K562 (cell line): ENCODE measurements around the gene CYP2B6. TPM values are rescaled to one million over a fixed set of nuclear protein-coding genes. Genes with fewer than 3 reads are reported as not detected.
A peak's percentile ranks its signal among the peaks of the same experiment; 100 is the strongest.

Source experiments
- ATAC-seq: fragments of 200-7000 bp; cut with Tn5 transposase; 3 replicates; pipeline ENCODE4 v1.9.1; 2020; ENCODE audit warnings: moderate library complexity
- BruUV-seq: library from RNA; stranded (reverse); fragments of 400-500 nt; replicated peaks from 2 replicates; lab custom pipeline; 2021; lab: Mats Ljungman, UMichigan
- CTCF ChIA-PET: fragments of 300-600 bp; formaldehyde crosslinking; extraction: SDS; loops from one replicate; lab custom pipeline; 2021; ENCODE audit warnings: low intra/inter-chr PET ratio; lab: Yijun Ruan, JAX
- POLR2A ChIA-PET: fragments of 300-600, 350-650 bp; sonication (Branson Sonifier 250); formaldehyde crosslinking; extraction: SDS; loops from one replicate; lab custom pipeline; 2021; ENCODE audit warnings: antibody characterized with exemption, inconsistent platforms; lab: Yijun Ruan, JAX
- DNase-seq, 4 experiments: peaks; one replicate each; pipeline versions ENCODE4 v3.0.0 to v3.0.0-alpha.2; 2011 to 2018; ENCODE audit warnings: low spot score in 3 of 4, mixed read lengths in 3 of 4; ENCODE audit errors: extremely low read depth in 1 of 4
- FAIRE-seq: peaks from 2 replicates; lab custom pipeline; 2011; peaks lifted over from hg19 to GRCh38; lab: Jason Lieb, UNC
- H2AFZ ChIP-seq: 2 replicates; pipeline ENCODE4 v1.6.0; 2011; ENCODE audit warnings: low read depth, low read length, control low read depth, inconsistent platforms
- H3K27ac ChIP-seq: fragments of 200-600 bp; 3 replicates; pipeline ENCODE4 v1.8.0; 2011; ENCODE audit warnings: low read depth, mild to moderate bottlenecking, control low read depth, inconsistent platforms, low read length, moderate library complexity, mixed read lengths; ENCODE audit errors: extremely low read depth
- H3K27me3 ChIP-seq, 2 experiments: fragments of 300-600 bp in 1 of 2; 2 replicates in 1 of 2; 3 replicates in 1 of 2; pipeline versions ENCODE4 v1.6.0 to v1.8.0; 2011; ENCODE audit warnings: inconsistent platforms in 2 of 2, low read length in 2 of 2, mild to moderate bottlenecking in 1 of 2, mixed read lengths in 1 of 2, moderate library complexity in 1 of 2; ENCODE audit not compliant: control insufficient read depth in 2 of 2, insufficient read depth in 2 of 2
- H3K36me3 ChIP-seq: fragments of 300-600 bp; 3 replicates; pipeline ENCODE4 v1.8.0; 2011; ENCODE audit warnings: mild to moderate bottlenecking, low read length, inconsistent platforms; ENCODE audit not compliant: control insufficient read depth, insufficient read depth
- H3K4me1 ChIP-seq, 2 experiments: fragments of 200-600 bp in 1 of 2; replicated peaks in 1 of 2; 2 replicates in 1 of 2; 3 replicates in 1 of 2; pipeline versions ENCODE4 v1.5.1 to v1.8.0; 2011; ENCODE audit warnings: inconsistent platforms in 2 of 2, low read length in 2 of 2, mild to moderate bottlenecking in 1 of 2, mixed read lengths in 1 of 2, moderate library complexity in 1 of 2; ENCODE audit not compliant: control insufficient read depth in 2 of 2, insufficient read depth in 2 of 2
- H3K4me2 ChIP-seq: 2 replicates; pipeline ENCODE4 v1.6.1; 2011; ENCODE audit warnings: low read length, control low read depth, inconsistent platforms, mixed read lengths; ENCODE audit not compliant: insufficient read depth
- H3K4me3 ChIP-seq: fragments of 200-600 bp; sonication (generic), shearing (Covaris generic); 2 replicates; pipeline ENCODE4 v1.5.1; 2016; ENCODE audit warnings: control low read depth, inconsistent platforms
- H3K79me2 ChIP-seq: fragments of 200-600 bp; 3 replicates; pipeline ENCODE4 v1.8.0; 2011; ENCODE audit warnings: low read length, inconsistent platforms; ENCODE audit not compliant: control insufficient read depth, insufficient read depth
- H3K9ac ChIP-seq, 2 experiments: 2 replicates each; pipeline versions ENCODE4 v1.6.0 to v1.6.1; 2011; ENCODE audit warnings: low read depth in 2 of 2, low read length in 2 of 2, control low read depth in 1 of 2, inconsistent platforms in 1 of 2, mild to moderate bottlenecking in 1 of 2, mixed read lengths in 1 of 2; ENCODE audit not compliant: insufficient read depth in 1 of 2
- H3K9me1 ChIP-seq: one replicate; pipeline ENCODE4 v1.6.0; 2011; ENCODE audit warnings: inconsistent platforms, mild to moderate bottlenecking, low read length, moderate library complexity; ENCODE audit not compliant: control insufficient read depth, insufficient read depth
- H3K9me3 ChIP-seq: replicated peaks from 2 replicates; pipeline ENCODE4 v1.5.1; 2011; ENCODE audit warnings: low read depth, low read length, inconsistent platforms; ENCODE audit not compliant: control insufficient read depth, insufficient read depth
- H4K20me1 ChIP-seq: replicated peaks from 2 replicates; pipeline ENCODE4 v1.6.1; 2011; ENCODE audit warnings: low read length, inconsistent platforms, mixed read lengths; ENCODE audit not compliant: control insufficient read depth, insufficient read depth
- CREBBP ChIP-seq: IDR thresholded peaks from one replicate; pipeline ENCODE4 v1.6.1; 2012; ENCODE audit warnings: low read depth, mild to moderate bottlenecking, control low read depth, inconsistent platforms, low read length
- CXXC5 ChIP-seq: fragments of 250-450 bp; sonication (Bioruptor Pico); IDR thresholded peaks from 2 replicates; pipeline ENCODE4 v1.8.0; 2022; ENCODE audit warnings: inconsistent platforms, mild to moderate bottlenecking, moderate library complexity
- OTX1 ChIP-seq: fragments of 450-650 bp; formaldehyde crosslinking; IDR thresholded peaks from 2 replicates; pipeline ENCODE4 v1.4.0; 2022; ENCODE audit warnings: mild to moderate bottlenecking
- SIN3A ChIP-seq, 2 experiments: fragments of 150-350 bp in 1 of 2; IDR thresholded peaks; 2 replicates each; pipeline ENCODE4 v1.6.1; 2011 to 2016; ENCODE audit warnings: borderline replicate concordance in 2 of 2, low read depth in 2 of 2, low read length in 2 of 2, mild to moderate bottlenecking in 2 of 2, moderate library complexity in 2 of 2; ENCODE audit not compliant: control insufficient read depth in 1 of 2
- ZBTB5 ChIP-seq: fragments of 450-650 bp; IDR thresholded peaks from 2 replicates; pipeline ENCODE4 v1.6.1; 2017; ENCODE audit warnings: antibody characterized with exemption
- ZC3H11A ChIP-seq: IDR thresholded peaks from 2 replicates; pipeline ENCODE4 v1.6.1; 2012; ENCODE audit warnings: low read depth, low read length, improper control_type of control experiment
- ZC3H8 ChIP-seq: fragments of 450-650 bp; IDR thresholded peaks from 2 replicates; pipeline ENCODE4 v1.6.1; 2017
- ZNF586 ChIP-seq: fragments of 450-650 bp; formaldehyde crosslinking; conservative IDR thresholded peaks from 2 replicates; pipeline ENCODE4 v1.4.0; 2020; ENCODE audit warnings: mild to moderate bottlenecking, moderate library complexity
- ZNF668 ChIP-seq: fragments of 250-450 bp; sonication (Bioruptor Pico); IDR thresholded peaks from 2 replicates; pipeline ENCODE4 v1.8.0; 2022; ENCODE audit warnings: mild to moderate bottlenecking, inconsistent platforms
- WGBS: fragments of 100-300 bp; shearing (Covaris generic); methylation state at CpG from one replicate; pipeline ENCODE4 v1.1.6; 2016; ENCODE audit warnings: low coverage, mixed read lengths; ENCODE audit not compliant: insufficient coverage; ENCODE audit errors: missing lambda C conversion rate; 5-methylcytosine and 5-hydroxymethylcytosine counted together
- in situ Hi-C: fragments of 300-500 bp; cut with MboI; formaldehyde crosslinking; loops from 4 replicates; pipeline ENCODE4 v1.15.0; 2018; ENCODE audit warnings: inconsistent platforms, mixed read lengths
- intact Hi-C: fragments of 100-400 bp; cut with micrococcal nuclease; formaldehyde crosslinking; loops from 2 replicates; pipeline ENCODE4 v1.14.2; 2022
- polyA plus RNA-seq, 8 experiments: library from polyadenylated mRNA; depleted of rRNA in 4 of 8; stranded (reverse) in 5 of 8; unstranded in 3 of 8; fragments of >200 nt; fragmentation: Nextera tagmentation in 2 of 8; fragmentation: Illumina TruSeq in 1 of 8; extraction: Ambion mirVana in 2 of 8; extraction: Trizol in 1 of 8; gene quantifications; 2 replicates each; pipeline versions ENCODE4 v1.2.1 to v1.2.3, GENCODE V29; 2011 to 2014; ENCODE audit warnings: inconsistent platforms in 1 of 8, missing spikeins in 1 of 8
- total RNA-seq, 7 experiments: library from RNA; depleted of rRNA in 6 of 7; stranded (reverse); fragments of >200 nt in 6 of 7; fragmentation: Illumina TruSeq in 2 of 7; extraction: Trizol in 2 of 7; gene quantifications; 2 replicates each; pipeline versions ENCODE4 v1.2.1 to v1.2.3, GENCODE V29; 2011 to 2021; ENCODE audit warnings: low replicate concordance in 1 of 7
- TF ChIP-seq, protein P1 (sequence below): fragments of 450-650 bp; IDR thresholded peaks from 2 replicates; pipeline ENCODE4 v1.6.1; 2018; ENCODE audit warnings: mild to moderate bottlenecking, low read depth; ENCODE audit not compliant: partially characterized antibody
- TF ChIP-seq, protein P2 (sequence below): IDR thresholded peaks from 2 replicates; pipeline ENCODE4 v1.6.1; 2016; ENCODE audit warnings: missing genetic modification characterization, missing compliant biosample characterization
- TF ChIP-seq, protein P3 (sequence below): fragments of 450-650 bp; formaldehyde crosslinking; IDR thresholded peaks from 2 replicates; pipeline ENCODE4 v1.4.0; 2020; ENCODE audit warnings: mild to moderate bottlenecking, moderate library complexity

The CYP2B6 gene
- total and polyA plus RNA-seq, 9 of the 15 experiments (the other 6 are each of a cell fraction or from before 2014, with no cell fraction given) = 0.04 TPM; not detected in 8

DNA sequence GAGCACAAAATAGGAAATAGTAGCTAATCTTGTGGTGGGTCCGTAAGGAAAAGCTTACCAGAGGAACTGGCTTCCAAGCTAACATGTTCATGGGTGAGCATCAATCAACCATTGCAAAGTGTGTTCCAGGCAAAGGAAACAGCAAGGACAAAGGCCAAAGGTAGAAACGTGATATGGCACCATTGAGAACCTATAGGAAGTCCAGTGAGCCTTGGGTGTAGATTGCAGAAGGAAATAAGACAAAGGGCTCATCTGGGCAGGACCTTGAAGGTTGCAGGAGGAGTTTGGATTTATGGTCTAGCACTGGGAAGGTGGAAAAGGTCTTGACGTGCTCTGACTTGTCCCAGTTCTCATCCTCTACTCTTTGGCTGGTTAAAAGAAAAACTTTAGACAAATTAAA is 22.3 kb downstream of the CYP2B6 start (continued):
- no peak for TF ChIP-seq ZNF586 (CRISPR knock-in tag)
- TF ChIP-seq ZC3H11A = no peak
- TF ChIP-seq CXXC5 = no peak
- TF ChIP-seq, protein P1, sequence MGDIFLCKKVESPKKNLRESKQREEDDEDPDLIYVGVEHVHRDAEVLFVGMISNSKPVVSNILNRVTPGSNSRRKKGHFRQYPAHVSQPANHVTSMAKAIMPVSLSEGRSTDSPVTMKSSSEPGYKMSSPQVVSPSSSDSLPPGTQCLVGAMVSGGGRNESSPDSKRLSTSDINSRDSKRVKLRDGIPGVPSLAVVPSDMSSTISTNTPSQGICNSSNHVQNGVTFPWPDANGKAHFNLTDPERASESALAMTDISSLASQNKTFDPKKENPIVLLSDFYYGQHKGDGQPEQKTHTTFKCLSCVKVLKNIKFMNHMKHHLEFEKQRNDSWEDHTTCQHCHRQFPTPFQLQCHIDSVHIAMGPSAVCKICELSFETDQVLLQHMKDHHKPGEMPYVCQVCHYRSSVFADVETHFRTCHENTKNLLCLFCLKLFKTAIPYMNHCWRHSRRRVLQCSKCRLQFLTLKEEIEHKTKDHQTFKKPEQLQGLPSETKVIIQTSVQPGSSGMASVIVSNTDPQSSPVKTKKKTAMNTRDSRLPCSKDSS = no peak
- no peak for TF ChIP-seq ZBTB5

DNA sequence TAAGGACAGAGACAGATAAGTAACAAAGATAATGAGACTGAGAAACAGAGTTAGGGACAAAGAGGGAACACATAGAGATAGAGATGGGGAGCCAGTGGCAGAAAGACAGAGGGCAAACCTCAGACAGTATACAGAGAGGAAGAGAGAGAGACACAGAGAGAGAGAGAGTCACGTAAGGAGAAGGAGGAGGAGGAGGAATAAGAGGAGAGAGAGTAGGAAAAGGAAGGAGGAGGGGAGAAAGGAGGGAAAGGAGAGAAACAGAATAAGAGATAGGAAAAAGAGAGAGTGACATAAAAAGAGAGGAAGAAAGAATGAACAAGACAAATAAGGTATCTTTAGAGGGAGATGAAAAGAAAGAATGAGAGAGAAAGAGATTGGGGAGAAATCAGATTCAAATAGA is 23.6 kb downstream of the CYP2B6 start:
- Histone ChIP-seq H2AFZ (no peak overlapping the region), H3K4me3 (no peak overlapping the region), H3K4me2 (no peak overlapping the region), H3K9me1 (no peaks in the 10 kb centered on the region), H3K9ac (no peak overlapping the region), H4K20me1 (peaks cover 3% of the 10 kb centered on the region; the same call in 1 of the 2 replicates), H3K9me3 (no peaks in the 10 kb centered on the region), H3K79me2 (no peaks in the 10 kb centered on the region), H3K27me3 (peaks cover 14 to 37% of the 10 kb centered on the region in 2 experiments), H3K27ac (no peak overlapping the region), H3K36me3 (no peaks in the 10 kb centered on the region), H3K4me1 (no peaks in the 10 kb centered on the region)
- BruUV-seq = no TSS peak
- ATAC-seq (no peak), FAIRE-seq (no peak), DNase-seq (no peak)
- ChIA-PET CTCF (no interaction called here), POLR2A (no interaction called here)
- 0% methylated on average over 1 of the region's 1 CpG for WGBS
- TF ChIP-seq CREBBP = no peak
- TF ChIP-seq, protein P2, sequence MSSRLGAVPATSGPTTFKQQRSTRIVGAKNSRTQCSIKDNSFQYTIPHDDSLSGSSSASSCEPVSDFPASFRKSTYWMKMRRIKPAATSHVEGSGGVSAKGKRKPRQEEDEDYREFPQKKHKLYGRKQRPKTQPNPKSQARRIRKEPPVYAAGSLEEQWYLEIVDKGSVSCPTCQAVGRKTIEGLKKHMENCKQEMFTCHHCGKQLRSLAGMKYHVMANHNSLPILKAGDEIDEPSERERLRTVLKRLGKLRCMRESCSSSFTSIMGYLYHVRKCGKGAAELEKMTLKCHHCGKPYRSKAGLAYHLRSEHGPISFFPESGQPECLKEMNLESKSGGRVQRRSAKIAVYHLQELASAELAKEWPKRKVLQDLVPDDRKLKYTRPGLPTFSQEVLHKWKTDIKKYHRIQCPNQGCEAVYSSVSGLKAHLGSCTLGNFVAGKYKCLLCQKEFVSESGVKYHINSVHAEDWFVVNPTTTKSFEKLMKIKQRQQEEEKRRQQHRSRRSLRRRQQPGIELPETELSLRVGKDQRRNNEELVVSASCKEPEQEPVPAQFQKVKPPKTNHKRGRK (tag) = peak; percentile 57; the same call in 1 of the 2 replicates
- no peak for TF ChIP-seq ZC3H8
- TF ChIP-seq SIN3A (IDR thresholded peaks at IDR 0.05; ENCODE audit: borderline replicate concordance in 2 of 2, control insufficient read depth in 1 of 2, low read depth in 2 of 2, low read length in 2 of 2) = no peak
- no peak for TF ChIP-seq ZNF668
- peak; percentile 52; the same call in 1 of the 2 replicates for TF ChIP-seq OTX1 (CRISPR knock-in tag)
- TF ChIP-seq, protein P3, sequence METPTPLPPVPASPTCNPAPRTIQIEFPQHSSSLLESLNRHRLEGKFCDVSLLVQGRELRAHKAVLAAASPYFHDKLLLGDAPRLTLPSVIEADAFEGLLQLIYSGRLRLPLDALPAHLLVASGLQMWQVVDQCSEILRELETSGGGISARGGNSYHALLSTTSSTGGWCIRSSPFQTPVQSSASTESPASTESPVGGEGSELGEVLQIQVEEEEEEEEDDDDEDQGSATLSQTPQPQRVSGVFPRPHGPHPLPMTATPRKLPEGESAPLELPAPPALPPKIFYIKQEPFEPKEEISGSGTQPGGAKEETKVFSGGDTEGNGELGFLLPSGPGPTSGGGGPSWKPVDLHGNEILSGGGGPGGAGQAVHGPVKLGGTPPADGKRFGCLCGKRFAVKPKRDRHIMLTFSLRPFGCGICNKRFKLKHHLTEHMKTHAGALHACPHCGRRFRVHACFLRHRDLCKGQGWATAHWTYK = no peak
- in situ Hi-C loops = no loop called here
- intact Hi-C loops = no loop called here
